Tibial nerve (tissue), 4 donors: ENCODE results near the gene AP3M1.
"Not testable (repeated sequence)": the region's sequence is repeated elsewhere in the genome, so short reads cannot be mapped to it uniquely, and the experiment has no call there.

Experiments used
- EP300 ChIP-seq, 2 donors: sonication (generic); formaldehyde crosslinking; IDR thresholded peaks; one replicate each; pipeline ENCODE4 v1.6.1; 2017; ENCODE audit warnings: antibody characterized with exemption in 2 of 2, mild to moderate bottlenecking in 1 of 2
- POLR2A ChIP-seq, 2 donors: fragments of 450-650 bp; IDR thresholded peaks; one replicate each; pipeline ENCODE4 v1.6.1; 2017; ENCODE audit warnings: antibody characterized with exemption in 2 of 2, mild to moderate bottlenecking in 2 of 2, moderate library complexity in 2 of 2
- TF ChIP-seq, protein P1 (sequence below), 5 experiments: fragments of 200-600 bp in 3 of 5; fragments of 450-650 bp in 2 of 5; sonication (generic) in 3 of 5; IDR thresholded peaks; one replicate each; pipeline ENCODE4 v1.5.1; 2016 to 2019; ENCODE audit warnings: antibody characterized with exemption in 5 of 5, mild to moderate bottlenecking in 3 of 5, moderate library complexity in 2 of 5

DNA sequence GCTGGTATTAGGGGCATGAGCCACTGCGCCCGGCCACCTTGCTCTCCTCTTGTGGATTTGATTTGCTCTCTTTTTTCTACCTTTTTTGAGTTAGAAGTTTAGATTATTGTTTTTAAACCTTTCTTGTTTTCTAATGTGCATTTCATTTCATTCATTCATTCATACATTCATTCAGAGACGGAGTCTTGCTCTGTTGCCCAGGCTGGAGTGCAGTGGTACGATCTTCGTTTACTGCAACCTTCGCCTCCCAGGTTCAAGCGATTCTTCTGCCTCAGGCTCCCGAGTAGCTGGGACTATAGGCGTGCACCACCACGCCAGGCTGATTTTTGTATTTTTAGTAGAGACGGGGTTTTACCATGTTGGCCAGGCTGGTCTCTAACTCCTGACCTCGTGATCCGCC, 38.0 kb upstream of the AP3M1 start:
- TF ChIP-seq, protein P1, sequence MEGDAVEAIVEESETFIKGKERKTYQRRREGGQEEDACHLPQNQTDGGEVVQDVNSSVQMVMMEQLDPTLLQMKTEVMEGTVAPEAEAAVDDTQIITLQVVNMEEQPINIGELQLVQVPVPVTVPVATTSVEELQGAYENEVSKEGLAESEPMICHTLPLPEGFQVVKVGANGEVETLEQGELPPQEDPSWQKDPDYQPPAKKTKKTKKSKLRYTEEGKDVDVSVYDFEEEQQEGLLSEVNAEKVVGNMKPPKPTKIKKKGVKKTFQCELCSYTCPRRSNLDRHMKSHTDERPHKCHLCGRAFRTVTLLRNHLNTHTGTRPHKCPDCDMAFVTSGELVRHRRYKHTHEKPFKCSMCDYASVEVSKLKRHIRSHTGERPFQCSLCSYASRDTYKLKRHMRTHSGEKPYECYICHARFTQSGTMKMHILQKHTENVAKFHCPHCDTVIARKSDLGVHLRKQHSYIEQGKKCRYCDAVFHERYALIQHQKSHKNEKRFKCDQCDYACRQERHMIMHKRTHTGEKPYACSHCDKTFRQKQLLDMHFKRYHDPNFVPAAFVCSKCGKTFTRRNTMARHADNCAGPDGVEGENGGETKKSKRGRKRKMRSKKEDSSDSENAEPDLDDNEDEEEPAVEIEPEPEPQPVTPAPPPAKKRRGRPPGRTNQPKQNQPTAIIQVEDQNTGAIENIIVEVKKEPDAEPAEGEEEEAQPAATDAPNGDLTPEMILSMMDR (IDR thresholded peaks at IDR 0.05), result not testable (repeated sequence)
- not testable (repeated sequence) for TF ChIP-seq POLR2A, EP300 (IDR thresholded peaks at IDR 0.05)
